Activated gamma-delta T cell treated with anti-CD3 and anti-CD28 coated beads, Interleukin-2, amount 50 U/mL, for 16 hours (primary cell): ENCODE results near the gene CLIP2.
"Not testable (repeated sequence)": the region's sequence is repeated elsewhere in the genome, so short reads cannot be mapped to it uniquely, and the experiment has no call there.

Experiments used
- DNase-seq: peaks from one replicate; pipeline ENCODE4 v3.0.0-alpha.2; 2020; ENCODE audit warnings: low read depth

Gene CLIP2

DNA sequence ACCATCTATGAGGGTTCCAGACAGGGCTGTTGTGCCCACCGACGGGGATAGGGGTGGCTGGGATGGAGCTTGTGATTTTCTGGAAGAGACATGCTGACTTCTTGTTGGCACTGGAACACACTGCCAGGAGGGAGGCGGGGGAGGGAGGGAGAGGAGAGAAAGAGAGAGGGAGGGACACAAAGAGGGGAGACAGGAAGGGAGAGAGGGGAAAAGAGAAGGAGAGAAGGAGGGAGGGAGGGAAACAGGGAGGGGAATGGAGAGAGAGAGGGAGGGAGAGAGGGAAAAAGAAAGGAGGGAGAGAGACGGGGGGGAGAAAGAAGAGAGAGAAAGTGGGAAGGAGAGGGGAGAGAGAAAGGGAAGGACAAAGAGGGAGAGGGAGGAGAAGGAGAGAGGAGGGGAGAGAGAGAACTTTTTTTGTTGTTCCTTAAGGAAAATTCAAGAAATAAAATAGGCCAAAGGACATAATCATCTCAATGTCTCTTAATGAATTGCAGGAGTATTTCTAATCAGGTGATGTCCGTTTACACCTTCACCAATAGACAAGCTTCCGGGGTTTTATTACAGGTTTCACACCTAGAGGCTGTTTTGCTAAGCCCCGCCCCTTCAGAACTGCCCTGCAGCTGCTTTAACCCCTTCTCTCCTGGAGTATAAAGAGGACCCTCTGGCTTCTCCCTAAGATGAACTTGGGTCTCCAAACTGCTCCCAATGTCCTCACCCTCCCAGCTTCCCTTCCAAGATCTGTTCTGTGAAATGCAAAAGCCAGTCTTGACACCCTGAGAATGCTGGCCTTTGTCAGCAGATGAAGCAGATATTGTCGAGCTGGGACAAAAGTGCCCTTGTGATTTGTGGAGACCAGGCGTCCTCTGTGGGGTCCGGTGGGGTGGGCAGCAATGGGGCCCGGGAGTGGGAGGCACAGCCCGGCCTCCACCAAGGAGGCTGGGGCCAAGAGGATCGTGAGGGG is 82.5 kb downstream of the CLIP2 start:
- DNase-seq, result no peak

DNA sequence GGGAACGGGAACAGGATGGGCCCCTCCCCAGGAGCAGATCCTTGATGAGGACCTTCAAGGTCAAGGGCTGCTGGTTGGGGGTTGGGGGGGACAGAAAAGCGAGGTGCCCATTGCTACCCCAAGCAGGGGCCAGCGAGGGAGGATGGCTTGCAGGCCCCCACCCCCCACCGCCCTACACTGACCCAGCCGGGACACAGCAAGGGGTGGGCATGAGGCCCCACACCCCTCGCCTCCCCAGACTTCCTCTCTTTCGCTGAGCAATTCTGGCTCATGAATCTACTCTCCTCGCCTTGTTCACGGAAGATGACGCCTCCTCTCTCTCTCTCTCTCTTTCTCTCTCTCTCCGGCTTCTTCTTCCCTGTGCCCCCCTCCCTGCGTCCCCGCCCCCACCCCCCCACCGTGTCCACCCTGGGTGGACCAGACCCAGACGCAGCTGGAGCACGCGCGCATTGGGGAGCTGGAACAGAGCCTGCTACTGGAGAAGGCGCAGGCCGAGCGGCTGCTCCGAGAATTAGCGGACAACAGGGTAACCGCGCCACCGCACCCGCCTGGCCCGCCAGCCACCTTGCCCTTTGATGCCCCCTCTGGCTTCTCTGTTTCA is 83.4 kb downstream of the CLIP2 start:
- no peak for DNase-seq

DNA sequence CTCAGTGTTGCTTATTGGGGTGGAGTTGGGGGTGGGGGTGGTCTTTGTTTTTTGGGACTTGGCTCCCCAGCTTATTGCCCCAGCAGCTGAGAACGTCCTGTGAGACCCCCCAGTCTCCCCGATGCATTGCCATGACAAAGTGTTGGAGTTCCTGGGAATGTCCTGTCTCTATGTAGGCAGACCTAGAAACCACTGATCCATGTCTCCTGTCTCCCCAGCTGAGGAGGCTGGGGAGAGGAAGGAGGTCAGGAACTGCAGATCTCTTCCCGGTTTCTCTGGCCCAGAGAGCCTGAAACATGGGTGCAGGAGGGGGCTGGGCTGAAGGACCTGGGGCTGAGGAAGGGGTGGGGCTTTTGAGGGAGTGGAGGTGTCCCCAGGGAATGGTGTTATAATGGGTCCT is 84.3 kb downstream of the CLIP2 start:
- DNase-seq, result no peak

DNA sequence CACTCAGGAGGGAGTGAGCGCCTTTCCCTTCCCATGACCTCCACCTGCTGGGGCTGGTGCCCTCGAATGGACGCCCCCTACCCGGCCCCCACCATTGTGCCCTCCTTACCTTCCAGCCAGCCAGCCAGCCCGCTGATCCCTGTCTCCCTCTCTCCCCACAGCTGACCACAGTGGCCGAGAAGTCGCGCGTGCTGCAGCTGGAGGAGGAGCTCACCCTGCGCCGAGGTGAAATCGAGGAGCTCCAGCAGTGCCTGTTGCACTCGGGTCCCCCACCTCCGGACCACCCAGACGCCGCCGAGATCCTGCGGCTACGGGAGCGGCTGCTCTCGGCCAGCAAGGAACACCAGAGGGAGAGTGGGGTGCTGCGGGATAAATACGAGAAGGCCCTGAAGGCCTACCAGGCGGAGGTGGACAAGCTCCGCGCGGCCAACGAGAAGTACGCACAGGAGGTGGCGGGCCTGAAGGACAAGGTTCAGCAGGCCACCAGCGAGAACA is 86.6 kb downstream of the CLIP2 start:
- DNase-seq, result no peak

DNA sequence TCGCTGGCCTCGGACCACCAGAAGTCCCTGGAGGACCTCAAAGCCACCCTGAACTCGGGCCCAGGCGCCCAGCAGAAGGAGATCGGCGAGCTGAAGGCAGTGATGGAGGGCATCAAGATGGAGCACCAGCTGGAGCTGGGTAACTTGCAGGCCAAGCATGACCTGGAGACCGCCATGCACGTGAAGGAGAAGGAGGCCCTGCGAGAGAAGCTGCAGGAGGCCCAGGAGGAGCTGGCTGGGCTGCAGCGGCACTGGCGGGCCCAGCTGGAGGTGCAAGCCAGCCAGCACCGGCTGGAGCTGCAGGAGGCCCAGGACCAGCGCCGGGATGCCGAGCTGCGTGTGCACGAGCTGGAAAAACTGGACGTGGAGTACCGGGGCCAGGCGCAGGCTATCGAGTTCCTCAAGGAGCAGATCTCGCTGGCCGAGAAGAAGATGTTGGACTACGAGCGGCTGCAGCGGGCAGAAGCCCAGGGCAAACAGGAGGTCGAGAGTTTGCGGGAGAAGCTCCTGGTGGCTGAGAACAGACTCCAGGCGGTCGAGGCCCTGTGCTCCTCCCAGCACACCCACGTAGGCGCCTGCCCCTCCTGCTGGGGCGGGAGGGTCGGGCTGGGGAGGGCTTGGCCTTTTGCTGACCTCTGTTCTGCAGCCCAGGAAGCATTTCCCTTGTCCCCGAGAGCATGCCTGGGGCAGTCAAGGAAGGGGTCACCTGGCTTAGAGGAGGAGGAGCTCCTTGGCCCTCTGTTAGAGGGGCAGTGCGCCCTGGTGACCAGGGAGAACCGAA is 87.2 kb downstream of the CLIP2 start:
- no peak for DNase-seq

DNA sequence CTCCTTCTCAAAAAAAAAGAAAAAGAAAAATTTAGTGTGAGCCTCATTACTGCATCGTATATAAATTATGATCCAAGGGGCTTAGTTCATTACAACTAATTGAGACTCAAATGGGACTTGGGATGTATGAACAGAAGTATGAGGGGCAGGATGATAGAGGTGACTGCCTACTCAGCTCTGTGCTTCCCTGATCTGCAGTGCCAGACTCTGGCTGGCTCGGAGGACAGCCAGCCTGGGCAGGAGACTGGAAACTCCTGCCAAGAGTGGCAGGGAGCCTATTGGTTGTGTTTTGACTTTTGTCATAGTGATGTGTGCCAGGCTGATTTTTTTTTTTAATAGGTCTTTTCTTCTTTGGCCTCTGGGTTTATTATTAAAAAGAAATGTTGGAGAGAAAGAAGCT is 90.7 kb downstream of the CLIP2 start:
- no peak for DNase-seq

DNA sequence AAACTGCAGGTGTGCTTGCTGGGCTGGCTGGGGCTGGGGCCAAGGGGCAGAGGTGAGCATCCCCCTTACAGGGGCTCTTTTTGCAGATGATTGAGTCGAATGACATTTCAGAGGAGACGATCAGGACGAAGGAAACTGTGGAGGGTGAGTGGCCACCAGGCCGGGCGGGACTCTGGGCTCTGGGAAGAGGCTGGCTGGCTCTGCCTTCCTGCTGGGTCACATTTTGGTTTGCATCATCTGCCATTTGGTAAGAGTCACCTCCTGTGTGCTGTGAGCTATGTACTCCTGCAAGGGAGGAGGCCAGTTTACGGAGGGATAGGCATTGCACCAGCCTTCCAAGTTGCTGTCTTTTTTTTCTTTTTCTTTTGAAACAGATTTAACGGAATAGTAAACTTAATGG is 91.5 kb downstream of the CLIP2 start:
- no peak for DNase-seq

DNA sequence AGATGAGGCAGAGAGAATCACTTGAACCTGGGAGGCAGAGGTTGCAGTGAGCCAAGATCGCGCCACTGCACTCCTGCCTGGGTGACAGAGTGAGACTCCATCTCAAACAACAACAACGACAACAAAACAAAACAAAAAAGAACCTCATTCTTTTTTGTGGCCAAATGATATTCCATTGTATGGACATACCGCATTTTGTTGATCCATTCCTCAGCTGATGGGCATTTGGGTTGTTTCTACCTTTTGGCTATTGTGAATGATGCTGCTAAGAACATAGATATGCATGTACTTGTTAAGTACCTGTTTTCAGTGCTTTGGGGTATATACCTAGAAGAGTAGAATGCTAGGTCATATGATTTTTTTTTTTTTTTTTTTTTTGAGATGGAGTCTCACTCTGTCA is 94.9 kb downstream of the CLIP2 start:
- DNase-seq, result not testable (repeated sequence)

DNA sequence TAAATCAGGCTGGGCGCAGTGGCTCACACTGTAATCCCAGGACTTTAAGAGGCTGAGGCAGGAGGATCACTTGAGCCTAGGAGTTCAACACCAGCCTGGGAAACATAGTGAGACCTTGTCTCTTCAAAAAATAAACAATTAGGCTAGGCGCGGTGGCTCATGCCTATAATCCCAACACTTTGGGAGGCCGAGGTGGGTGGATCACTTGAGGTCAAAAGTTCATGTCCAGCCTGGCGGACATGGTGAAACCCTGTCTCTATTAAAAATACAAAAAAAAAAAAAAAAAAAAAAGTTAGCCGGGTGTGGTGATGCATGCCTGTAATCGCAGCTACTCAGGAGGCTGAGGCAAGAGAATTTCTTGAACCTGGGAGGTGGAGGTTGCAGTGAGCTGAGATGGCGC is 95.6 kb downstream of the CLIP2 start:
- DNase-seq, result not testable (repeated sequence)

DNA sequence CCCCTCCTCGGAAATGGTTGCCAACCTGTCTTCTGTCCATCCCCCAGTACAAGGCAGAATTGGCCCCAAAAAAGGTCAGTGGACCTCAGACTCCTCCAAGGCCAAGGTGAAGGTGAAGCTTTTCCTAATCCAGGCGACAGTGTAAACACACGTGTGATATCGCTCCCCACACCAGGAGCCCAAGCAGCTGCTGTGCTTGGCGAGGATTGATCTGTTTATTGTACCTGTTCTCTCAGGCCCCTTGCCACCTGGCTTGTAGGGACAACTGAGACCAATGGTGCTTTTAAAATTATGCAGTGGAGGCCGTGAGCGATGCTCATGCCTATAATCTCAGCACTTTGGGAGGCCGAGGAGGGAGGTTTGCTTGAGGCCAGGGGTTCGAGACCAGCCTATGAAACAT is 98.4 kb downstream of the CLIP2 start:
- no peak for DNase-seq

DNA sequence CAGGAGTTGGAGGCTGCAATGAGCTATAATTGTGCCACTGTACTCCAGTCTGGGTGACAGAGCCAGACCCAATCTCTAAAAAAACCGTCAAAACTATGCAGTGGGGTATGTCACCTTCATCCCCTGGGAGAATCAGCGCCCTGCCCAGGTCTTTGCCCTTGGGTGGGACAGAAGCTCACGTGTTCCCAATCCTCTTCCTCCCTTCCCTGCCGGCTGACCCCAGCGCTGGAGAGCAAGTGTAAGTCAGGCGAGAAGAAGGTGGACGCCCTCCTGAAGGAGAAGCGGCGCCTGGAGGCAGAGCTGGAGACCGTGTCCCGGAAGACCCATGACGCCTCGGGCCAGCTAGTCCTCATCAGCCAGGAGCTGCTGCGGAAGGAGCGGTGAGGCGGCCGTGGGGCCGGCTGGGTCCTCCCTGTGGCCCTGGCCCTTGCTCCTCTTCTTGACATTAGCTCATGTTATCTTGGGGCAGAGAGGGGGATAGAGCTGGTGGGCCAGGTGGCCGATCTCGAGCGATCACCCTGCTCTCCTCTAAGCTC is 99.7 kb downstream of the CLIP2 start:
- DNase-seq, result no peak

DNA sequence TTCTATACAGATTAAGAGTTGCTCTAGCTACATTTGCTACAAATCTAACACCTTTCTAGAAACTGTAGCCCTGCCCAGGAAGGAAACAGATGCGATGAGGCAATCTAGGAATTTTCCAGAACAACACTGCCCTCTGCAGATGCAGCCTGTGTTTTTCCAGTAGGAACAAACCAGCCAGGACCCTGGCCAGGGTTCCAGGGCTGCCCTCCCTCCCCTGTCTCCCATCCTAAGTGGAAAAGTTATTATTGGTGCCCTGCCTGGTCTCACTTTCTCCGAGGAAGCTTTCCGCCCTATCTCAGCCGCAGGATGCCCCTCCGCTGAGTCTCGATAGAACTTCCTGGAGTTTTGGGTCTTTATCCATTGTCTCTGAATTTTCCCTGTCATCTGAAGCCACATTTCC is 104.5 kb downstream of the CLIP2 start:
- DNase-seq, result not testable (repeated sequence)

DNA sequence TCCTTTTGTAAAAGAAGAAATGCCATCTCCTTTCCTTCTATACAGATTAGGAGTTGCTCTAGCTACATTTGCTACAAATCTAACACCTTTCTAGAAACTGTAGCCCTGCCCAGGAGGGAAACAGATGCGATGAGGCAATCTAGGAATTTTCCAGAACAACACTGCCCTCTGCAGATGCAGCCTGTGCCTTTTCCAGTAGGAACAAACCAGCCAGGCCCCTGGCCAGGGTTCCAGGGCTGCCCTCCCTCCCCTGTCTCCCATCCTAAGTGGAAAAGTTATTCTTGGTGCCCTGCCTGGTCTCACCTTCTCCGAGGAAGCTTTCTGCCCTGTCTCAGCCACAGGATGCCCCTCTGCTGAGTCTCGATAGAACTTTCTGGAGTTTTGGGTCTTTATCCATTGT is 105.4 kb downstream of the CLIP2 start:
- DNase-seq, result not testable (repeated sequence)

DNA sequence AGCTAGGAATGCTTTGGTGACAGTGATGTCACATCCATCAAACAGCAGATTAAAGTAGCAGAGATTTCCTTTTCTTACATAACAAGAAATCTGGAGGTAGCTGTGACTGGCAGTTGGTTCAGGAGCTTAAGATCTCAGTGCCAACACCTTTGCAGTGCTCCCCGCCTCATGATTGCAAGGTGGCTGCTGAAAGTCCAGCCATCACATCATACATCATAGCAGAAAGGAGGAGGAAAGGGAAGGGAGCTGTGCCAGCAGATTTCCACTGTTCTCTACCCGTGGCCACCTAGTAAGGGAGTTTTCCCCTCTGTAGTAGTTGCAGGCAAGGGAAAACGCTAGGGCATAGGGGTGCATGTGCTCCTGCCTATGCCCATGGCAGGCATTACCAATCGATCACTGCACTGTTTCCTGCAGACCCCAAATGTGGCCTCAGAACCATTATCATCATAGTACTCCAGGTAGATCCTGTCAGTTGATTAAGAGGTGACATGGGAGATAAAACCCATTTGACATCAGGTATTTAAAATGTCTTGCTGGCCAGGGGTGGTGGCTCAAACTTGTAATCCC is 106.6 kb downstream of the CLIP2 start:
- no peak for DNase-seq

DNA sequence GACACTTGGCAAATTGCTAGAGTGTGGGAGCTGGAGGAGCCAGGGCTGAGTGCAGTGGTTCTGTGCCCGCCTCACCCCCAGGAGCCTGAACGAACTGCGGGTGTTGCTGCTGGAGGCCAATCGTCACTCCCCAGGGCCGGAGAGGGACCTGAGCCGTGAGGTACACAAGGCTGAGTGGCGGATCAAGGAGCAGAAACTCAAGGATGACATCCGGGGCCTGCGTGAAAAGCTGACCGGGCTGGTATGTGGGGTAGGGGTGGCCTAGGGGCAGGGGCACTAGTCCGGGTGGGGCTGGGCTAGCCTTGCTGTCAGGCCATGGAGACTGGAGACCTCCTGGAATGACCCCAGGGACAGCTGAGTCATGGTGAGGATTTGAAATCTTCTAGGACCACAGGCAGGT is 107.8 kb downstream of the CLIP2 start:
- no peak for DNase-seq

DNA sequence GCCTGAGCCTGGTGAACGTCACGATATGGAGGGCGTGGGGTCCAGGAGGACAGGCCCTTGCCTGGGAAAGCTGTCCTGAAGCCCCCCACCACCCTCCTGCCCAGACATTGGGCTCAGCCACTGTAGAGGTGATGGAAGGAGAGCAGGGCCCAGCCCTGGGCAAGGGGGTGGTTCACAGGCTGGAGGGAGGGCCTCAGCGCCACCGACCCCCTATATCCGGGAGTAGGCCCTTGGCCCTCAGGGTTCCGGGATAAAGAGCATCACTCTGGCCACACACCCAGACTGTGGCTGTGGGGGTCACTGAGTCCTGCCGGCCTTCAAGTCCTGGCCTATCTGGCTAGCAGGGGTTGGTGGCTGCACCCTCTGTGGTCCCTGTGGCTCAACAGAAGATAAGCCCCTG is 109.2 kb downstream of the CLIP2 start:
- DNase-seq, result no peak

DNA sequence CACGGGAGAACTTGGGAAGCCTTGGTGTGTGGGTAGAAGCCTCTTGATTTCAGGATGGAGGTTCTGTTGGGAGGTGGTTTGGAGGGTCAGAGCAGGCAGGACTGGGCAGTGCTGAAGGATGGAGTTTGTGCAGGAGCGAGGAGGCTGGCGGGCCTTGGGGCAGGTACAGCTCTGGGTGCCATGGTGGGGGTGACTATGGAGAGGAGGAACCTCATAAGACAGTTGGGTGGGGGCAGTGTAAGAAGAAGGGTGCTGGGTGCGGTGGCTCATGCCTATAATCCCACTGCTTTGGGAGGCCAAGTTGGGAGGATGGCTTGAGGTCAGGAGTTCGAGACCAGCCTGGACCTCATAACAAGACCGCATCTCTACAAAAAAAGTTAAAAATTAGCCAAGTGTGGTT is 109.8 kb downstream of the CLIP2 start:
- no peak for DNase-seq

DNA sequence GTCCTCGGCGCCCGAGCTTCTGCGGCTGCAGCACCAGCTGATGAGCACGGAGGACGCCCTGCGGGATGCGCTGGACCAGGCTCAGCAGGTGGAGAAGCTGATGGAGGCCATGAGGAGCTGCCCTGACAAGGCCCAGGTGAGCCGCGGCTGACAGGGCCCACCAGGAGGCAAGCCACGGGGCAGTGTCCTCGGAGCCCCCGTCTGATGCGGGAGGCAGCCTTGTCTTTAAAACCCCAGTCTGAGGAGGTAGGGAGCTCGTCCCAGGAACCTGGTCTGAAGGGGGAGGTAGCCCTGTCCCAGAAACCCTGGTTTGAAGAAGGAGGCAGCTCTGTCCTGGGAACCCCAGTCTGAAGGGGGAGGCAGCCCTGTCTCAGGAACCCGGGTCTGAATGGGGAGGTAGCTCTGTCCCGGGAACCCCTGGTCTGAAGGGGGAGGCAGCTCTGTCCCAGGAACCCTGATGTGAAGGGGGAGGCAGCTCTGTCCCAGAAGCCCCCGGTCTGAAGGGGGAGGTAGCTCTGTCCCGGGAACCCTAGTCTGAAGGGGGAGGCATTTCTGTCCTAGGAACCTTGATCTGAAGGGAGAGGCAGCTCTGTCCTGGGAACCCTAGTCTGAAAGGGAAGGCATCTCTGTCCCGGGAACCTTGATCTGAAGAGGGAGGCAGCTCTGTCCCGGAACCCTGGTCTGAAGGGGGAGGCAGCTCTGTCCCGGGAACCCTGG is 111.4 kb downstream of the CLIP2 start:
- DNase-seq, result no peak

DNA sequence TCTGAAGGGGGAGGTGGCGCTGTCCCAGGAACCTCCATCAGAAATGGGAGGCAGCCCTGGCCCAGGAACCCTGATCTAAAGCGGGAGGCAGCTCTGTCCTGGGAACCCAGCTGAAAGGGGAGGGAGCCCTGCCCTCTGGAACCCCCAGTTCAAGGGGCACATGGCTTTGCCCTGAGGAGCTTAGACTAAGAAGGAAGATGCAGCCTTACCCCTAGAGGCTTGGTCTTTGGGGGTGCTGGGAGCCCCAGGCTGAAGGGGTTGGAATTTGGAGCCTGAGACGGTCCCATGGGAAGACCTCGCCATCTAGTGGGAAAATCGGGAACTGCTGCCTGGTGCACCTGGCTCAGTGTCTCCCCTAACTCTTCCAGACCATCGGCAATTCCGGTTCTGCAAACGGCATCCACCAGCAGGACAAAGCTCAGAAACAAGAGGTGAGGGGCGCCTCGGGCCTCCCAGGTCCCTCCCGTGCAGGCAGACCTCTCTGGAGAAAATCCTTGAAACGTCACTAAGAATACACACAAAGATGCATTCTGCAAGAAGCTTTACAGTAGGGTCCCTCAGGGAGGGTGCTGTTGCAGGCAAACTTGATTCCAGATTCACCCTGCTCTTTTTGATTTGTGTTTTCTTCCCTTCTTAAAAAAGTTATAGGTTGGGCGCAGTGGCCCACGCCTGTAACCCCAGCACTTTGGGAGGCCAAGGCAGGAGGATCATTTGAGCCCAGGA is 112.1 kb downstream of the CLIP2 start:
- peak; percentile 60 for DNase-seq

DNA sequence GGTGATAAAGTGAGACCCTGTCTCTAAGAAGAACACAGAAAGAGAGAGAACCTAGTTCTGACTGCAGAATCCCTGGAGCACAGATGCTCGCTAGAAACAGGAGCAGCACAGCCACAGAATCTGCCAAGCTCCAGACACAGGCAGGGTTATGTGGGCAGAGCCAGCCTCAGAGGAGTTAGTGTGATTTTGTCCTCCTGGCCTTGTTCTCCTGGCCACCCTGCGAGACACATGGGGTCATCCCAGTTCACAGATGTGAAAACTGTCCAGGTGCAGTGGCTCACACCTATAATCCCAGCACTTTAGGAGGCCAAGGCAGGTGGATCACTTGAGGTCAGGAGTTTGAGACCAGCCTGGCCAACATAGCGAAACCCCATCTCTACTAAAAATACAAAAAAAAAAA is 113.5 kb downstream of the CLIP2 start:
- not testable (repeated sequence) for DNase-seq
